KOPT-K1 (cell line): ENCODE data around the gene RHOA.
"Not testable (repeated sequence)": the region's sequence is repeated elsewhere in the genome, so short reads cannot be mapped to it uniquely, and the experiment has no call there.

Source experiments
- H3K27ac ChIP-seq: fragments of 200-600 bp; sonication (generic); 2 replicates; pipeline ENCODE4 v1.5.1; 2016; ENCODE audit warnings: antibody characterized with exemption, mild to moderate bottlenecking, low read depth, low read length; ENCODE audit not compliant: poor library complexity, severe bottlenecking
- H3K36me3 ChIP-seq: fragments of 200-600 bp; sonication (generic); 2 replicates; pipeline ENCODE4 v1.5.1; 2017; ENCODE audit warnings: antibody characterized with exemption, mild to moderate bottlenecking, low read length, moderate library complexity; ENCODE audit not compliant: insufficient read depth
- H3K9me3 ChIP-seq: fragments of 200-600 bp; sonication (generic); 2 replicates; pipeline ENCODE4 v1.5.1; 2017; ENCODE audit warnings: antibody characterized with exemption, low read length, mild to moderate bottlenecking; ENCODE audit not compliant: insufficient read depth, poor library complexity, severe bottlenecking

The RHOA gene

GRCh38 chr3:49417516-49418120, 5.8 kb upstream of the RHOA start:
- Histone ChIP-seq H3K27ac (peak overlapping the region; percentile 57), H3K9me3 (no peaks in the 10 kb centered on the region)

DNA sequence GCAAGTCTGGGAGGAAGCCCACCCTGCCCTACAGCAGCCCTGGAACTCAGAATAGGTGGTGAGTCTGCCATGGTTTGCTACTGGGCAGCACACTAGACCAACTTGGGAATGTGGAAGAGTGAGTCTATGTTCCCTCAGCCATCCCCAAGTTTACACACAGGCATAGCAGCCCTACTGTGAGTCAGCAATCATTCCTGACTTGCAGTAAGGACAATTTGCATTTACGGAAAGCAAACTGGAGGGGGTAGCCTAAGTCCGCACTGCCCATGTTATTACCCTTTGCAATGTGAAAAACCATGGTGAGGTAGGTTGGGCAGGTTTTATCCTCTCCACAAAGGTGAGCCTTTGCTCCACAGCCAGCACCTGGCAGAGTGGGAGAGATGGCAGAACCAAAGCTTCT, 5.1 kb upstream of the RHOA start:
- peak overlapping the region; percentile 57 for H3K27ac ChIP-seq

More at GRCh38 chr3:49417516-49418120, 5.8 kb upstream of the RHOA start:
- peaks cover 10% of the 10 kb centered on the region; the same call in 1 of the 2 replicates for H3K36me3 ChIP-seq

DNA sequence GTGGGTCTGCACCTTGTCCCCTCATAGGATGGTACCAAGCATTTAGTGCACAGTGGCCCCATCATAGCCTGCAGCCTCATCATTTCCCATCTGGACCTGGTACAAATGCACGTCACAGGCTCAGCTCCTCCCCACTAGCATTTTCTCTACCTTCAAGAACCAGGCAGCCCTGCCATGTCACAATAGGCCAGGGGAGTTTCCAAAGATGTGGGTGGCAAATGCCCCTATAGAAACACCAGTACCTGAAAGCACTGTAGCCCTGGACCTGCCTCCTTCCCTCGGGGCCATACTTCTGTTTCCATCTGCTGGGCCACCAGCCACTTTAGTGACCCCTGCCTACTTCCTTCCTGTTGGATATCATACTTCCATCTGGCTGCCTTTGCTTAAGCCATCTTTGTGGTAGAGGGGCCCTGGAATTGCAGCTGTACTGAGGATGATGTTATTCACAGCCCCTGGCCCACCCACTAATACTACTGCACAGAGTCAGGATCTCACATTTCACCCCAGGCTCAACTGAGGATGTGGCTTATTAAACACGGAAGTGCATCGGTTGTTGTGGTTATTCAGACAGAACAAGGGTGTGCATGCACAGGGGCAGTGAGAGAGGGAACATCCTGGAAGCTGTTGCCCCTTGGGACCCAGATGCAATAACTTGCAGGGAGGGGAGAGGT, 4.3 kb upstream of the RHOA start:
- Histone ChIP-seq H3K9me3 (no peaks in the 10 kb centered on the region), H3K36me3 (peaks cover 6% of the 10 kb centered on the region; the same call in 1 of the 2 replicates), H3K27ac (peak overlapping the region; percentile 57)

More for the DNA sequence above, 5.1 kb upstream of the RHOA start:
- Histone ChIP-seq H3K36me3 (peaks cover 6% of the 10 kb centered on the region; the same call in 1 of the 2 replicates), H3K9me3 (no peaks in the 10 kb centered on the region)

- Histone ChIP-seq H3K36me3 (peaks cover 6% of the 10 kb centered on the region; the same call in 1 of the 2 replicates), H3K27ac (no peak overlapping the region)
Observed at GRCh38 chr3:49414753-49415152, 3.0 kb upstream of the RHOA start.

GRCh38 chr3:49413338-49413734, 1.6 kb upstream of the RHOA start:
- peak overlapping the region; percentile 83 for H3K27ac ChIP-seq
- H3K9me3 ChIP-seq: no peaks in the 10 kb centered on the region
- H3K36me3 ChIP-seq: peaks cover 6% of the 10 kb centered on the region; the same call in 1 of the 2 replicates

More at GRCh38 chr3:49414753-49415152, 3.0 kb upstream of the RHOA start:
- no peaks in the 10 kb centered on the region for H3K9me3 ChIP-seq

- Histone ChIP-seq H3K36me3 (peaks cover 6% of the 10 kb centered on the region; the same call in 1 of the 2 replicates), H3K9me3 (no peaks in the 10 kb centered on the region), H3K27ac (peak overlapping the region; percentile 83)
Observed at GRCh38 chr3:49412632-49413337, 1.0 kb upstream of the RHOA start.

GRCh38 chr3:49411535-49411967, 225 bp downstream of the RHOA start:
- no peaks in the 10 kb centered on the region for H3K9me3 ChIP-seq
- peaks cover 11% of the 10 kb centered on the region for H3K36me3 ChIP-seq
- H3K27ac ChIP-seq: peak overlapping the region; percentile 83

DNA sequence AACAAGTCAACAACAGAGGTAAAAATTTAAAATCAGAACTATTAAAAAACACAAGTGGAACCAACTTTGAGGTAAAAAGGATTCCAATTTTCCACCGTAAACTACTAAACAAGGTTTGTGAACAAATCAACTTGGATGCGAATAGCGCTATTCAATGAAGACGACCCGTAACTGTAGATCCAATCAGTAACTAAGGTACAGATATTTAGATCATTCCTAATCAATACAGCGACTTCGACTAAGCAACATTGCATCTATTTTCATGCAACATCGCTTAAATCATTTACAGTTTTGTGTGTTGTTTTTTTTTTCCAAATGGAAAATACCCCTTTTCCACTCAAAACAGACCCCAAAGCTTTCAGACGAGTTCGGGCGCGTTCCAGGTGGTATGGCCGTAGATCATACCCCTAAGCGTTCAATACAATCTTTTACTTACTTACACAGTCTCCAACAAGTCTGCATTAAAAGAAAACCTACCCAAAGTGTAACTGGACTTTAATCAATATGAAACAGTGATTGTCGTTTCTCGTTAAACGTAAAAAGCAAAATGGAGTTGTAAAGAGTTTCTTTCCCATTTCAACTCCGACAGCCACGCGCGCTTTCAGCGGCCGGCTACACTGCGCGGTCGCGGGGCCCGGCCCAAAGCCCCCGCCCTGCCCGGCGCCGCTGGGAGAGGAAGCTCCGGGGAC, 786 bp downstream of the RHOA start:
- Histone ChIP-seq H3K27ac (peak overlapping the region; percentile 83), H3K9me3 (no peaks in the 10 kb centered on the region), H3K36me3 (peaks cover 17% of the 10 kb centered on the region)

DNA sequence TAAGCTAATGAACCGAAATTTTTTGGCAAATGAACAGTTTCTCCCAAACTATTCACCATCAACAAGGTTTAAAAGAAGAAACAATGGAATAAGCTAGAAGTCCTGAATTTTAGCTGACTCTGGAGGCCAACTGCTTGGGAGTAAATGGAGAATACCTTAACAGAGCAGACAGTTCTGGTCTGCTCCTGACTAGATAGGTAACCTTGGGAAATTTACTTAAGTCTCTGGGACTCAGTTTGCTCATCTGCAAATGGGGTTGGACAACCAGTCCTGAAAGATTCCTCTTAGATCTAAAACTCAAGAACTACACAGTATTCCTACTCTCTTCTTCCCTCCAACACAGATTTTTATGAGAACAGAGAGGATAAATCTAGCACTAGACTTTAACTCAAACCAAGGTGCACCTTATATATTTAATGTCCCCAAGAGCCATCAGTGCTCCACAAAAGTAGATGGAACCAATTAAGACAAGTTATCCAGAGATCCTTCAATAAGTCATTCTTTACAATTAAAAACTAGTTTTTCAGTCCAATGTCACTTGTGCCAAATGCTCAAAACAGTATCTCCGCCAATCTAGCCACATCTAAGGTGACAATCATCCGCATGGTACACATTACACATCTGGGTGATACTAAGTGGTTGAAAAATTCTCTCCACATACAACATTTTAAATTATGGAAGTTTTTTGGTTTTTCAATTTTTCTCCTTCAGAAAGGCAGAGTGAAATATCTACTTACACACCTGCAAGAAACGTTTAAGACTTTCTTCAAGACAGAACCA, 1.5 kb downstream of the RHOA start:
- no peaks in the 10 kb centered on the region for H3K9me3 ChIP-seq
- peak overlapping the region; percentile 83 for H3K27ac ChIP-seq
- H3K36me3 ChIP-seq: peaks cover 22% of the 10 kb centered on the region

GRCh38 chr3:49406571-49407565, 4.9 kb downstream of the RHOA start:
- Histone ChIP-seq H3K36me3 (peaks cover 39% of the 10 kb centered on the region), H3K27ac (no peak overlapping the region), H3K9me3 (no peaks in the 10 kb centered on the region)

GRCh38 chr3:49405570-49405969, 6.2 kb downstream of the RHOA start:
- H3K9me3 ChIP-seq, H3K27ac ChIP-seq: not testable (repeated sequence)
- H3K36me3 ChIP-seq: peaks cover 48% of the 10 kb centered on the region

GRCh38 chr3:49403891-49404290, 7.9 kb downstream of the RHOA start:
- peaks cover 53% of the 10 kb centered on the region for H3K36me3 ChIP-seq

DNA sequence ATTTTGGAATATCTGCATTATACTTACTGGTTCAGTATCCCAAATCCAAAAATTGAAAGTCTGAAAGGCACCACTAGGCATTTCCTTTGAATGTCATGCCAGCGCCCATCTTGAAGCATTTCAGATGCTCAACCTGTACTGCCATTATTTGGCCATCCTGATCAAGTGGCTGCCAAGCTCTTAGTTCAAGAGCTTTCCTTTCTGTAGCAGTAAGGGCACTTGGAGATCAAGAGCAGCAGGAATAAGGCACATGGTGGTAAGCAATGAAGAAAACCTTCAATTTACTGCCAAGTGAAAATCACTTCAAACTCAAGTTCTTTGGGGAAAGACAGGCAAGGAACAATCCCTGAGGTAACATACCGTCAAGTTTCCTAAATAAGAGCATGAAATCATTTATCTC, 10.0 kb downstream of the RHOA start:
- H3K36me3 ChIP-seq: peaks cover 67% of the 10 kb centered on the region
- H3K9me3 ChIP-seq: no peaks in the 10 kb centered on the region
- H3K27ac ChIP-seq: no peak overlapping the region

More at GRCh38 chr3:49403891-49404290, 7.9 kb downstream of the RHOA start:
- Histone ChIP-seq H3K27ac (no peak overlapping the region), H3K9me3 (no peaks in the 10 kb centered on the region)
